PC-3 (cell line): ENCODE data around the gene FUT7. TPM values are rescaled to one million over a fixed set of nuclear protein-coding genes. Genes with fewer than 3 reads are reported as not detected.

ENCODE experiments used
- ATAC-seq: fragments of 200-7000 bp; cut with Tn5 transposase; 2 replicates; pipeline ENCODE4 v1.9.1; 2020; ENCODE audit warnings: mild to moderate bottlenecking, moderate library complexity
- BruUV-seq: library from RNA; stranded (reverse); fragments of 400-500 nt; replicated peaks from 2 replicates; lab custom pipeline; 2021; lab: Mats Ljungman, UMichigan
- CTCF ChIA-PET: fragments of 300-600 bp; sonication (Branson Sonifier 250); formaldehyde crosslinking; loops from one replicate; lab custom pipeline; 2022; ENCODE audit warnings: antibody characterized with exemption; lab: Charles Lee
- POLR2A ChIA-PET: fragments of 300-600 bp; sonication (Branson Sonifier 250); formaldehyde crosslinking; loops from one replicate; lab custom pipeline; 2022; ENCODE audit warnings: antibody characterized with exemption; ENCODE audit not compliant: unreplicated experiment; lab: Charles Lee
- DNase-seq: peaks from one replicate; pipeline ENCODE4 v3.0.0-alpha.2; 2015
- H2AFZ ChIP-seq: fragments of 300-600 bp; sonication (generic); 2 replicates; pipeline ENCODE4 v1.6.0; 2016; ENCODE audit warnings: antibody characterized with exemption, low read length
- H3F3A ChIP-seq: fragments of 300-600 bp; sonication (generic); one replicate; pipeline ENCODE4 v1.6.0; 2017; ENCODE audit warnings: antibody characterized with exemption, low read length, control low read depth, mild to moderate bottlenecking; ENCODE audit not compliant: unreplicated experiment
- H3K27ac ChIP-seq: fragments of 300-600 bp; sonication (generic); 2 replicates; pipeline ENCODE4 v1.5.1; 2016; ENCODE audit warnings: mild to moderate bottlenecking, low read length
- H3K27me3 ChIP-seq: fragments of 300-600 bp; sonication (generic); 2 replicates; pipeline ENCODE4 v1.6.1; 2016; ENCODE audit warnings: low read length, mixed read lengths
- H3K36me3 ChIP-seq: fragments of 300-600 bp; sonication (generic); 2 replicates; pipeline ENCODE4 v1.6.1; 2016; ENCODE audit warnings: low read depth, mixed run types, low read length, mixed read lengths
- H3K4me1 ChIP-seq: fragments of 300-600 bp; sonication (generic); 2 replicates; pipeline ENCODE4 v1.5.1; 2016; ENCODE audit warnings: low read length; ENCODE audit not compliant: insufficient read depth
- H3K4me2 ChIP-seq: fragments of 300-600 bp; sonication (generic); 2 replicates; pipeline ENCODE4 v1.6.0; 2016; ENCODE audit warnings: low read length
- H3K4me3 ChIP-seq: fragments of 300-600 bp; sonication (generic); 2 replicates; pipeline ENCODE4 v1.5.1; 2016; ENCODE audit warnings: mild to moderate bottlenecking, low read length, mixed read lengths
- H3K79me2 ChIP-seq: fragments of 300-600 bp; sonication (generic); 2 replicates; pipeline ENCODE4 v1.6.1; 2017; ENCODE audit warnings: low read length, mixed read lengths
- H3K9ac ChIP-seq: fragments of 300-600 bp; sonication (generic); 2 replicates; pipeline ENCODE4 v1.6.0; 2016; ENCODE audit warnings: mild to moderate bottlenecking, low read length
- H3K9me2 ChIP-seq: fragments of 300-600 bp; sonication (generic); replicated peaks from 2 replicates; pipeline ENCODE4 v1.6.1; 2016; ENCODE audit warnings: mixed run types, low read length, mixed read lengths
- H3K9me3 ChIP-seq: fragments of 300-600 bp; sonication (generic); 2 replicates; pipeline ENCODE4 v1.6.1; 2016; ENCODE audit warnings: low read length, mixed read lengths
- H4K20me1 ChIP-seq: fragments of 300-600 bp; sonication (generic); 2 replicates; pipeline ENCODE4 v1.6.1; 2016; ENCODE audit warnings: low read length, mixed read lengths
- EZH2 ChIP-seq: fragments of 300-600 bp; sonication (generic); IDR thresholded peaks from one replicate; pipeline ENCODE4 v1.6.1; 2017; ENCODE audit warnings: antibody characterized with exemption, mild to moderate bottlenecking, low read length; ENCODE audit not compliant: unreplicated experiment
- EZH2phosphoT487 ChIP-seq: fragments of 300-600 bp; sonication (generic); IDR thresholded peaks from 2 replicates; pipeline ENCODE4 v1.6.1; 2018; ENCODE audit warnings: mild to moderate bottlenecking, antibody characterized with exemption, low read length, borderline replicate concordance
- intact Hi-C: fragments of 100-400 bp; cut with micrococcal nuclease; formaldehyde crosslinking; loops from 2 replicates; pipeline ENCODE4 v1.9.0; 2023
- total RNA-seq: library from RNA; depleted of rRNA; stranded (reverse); fragments of >200 nt; gene quantifications from 2 replicates; pipeline ENCODE4 v1.2.3, GENCODE V29; 2014
- TF ChIP-seq, protein P1 (sequence below): fragments of 300-600 bp; sonication (generic); conservative IDR thresholded peaks from 2 replicates; pipeline ENCODE4 v1.5.1; 2017; ENCODE audit warnings: antibody characterized with exemption, low read depth, mild to moderate bottlenecking, low read length

Gene FUT7
- total RNA-seq, 1 experiment from 2014 or later, result not detected

DNA sequence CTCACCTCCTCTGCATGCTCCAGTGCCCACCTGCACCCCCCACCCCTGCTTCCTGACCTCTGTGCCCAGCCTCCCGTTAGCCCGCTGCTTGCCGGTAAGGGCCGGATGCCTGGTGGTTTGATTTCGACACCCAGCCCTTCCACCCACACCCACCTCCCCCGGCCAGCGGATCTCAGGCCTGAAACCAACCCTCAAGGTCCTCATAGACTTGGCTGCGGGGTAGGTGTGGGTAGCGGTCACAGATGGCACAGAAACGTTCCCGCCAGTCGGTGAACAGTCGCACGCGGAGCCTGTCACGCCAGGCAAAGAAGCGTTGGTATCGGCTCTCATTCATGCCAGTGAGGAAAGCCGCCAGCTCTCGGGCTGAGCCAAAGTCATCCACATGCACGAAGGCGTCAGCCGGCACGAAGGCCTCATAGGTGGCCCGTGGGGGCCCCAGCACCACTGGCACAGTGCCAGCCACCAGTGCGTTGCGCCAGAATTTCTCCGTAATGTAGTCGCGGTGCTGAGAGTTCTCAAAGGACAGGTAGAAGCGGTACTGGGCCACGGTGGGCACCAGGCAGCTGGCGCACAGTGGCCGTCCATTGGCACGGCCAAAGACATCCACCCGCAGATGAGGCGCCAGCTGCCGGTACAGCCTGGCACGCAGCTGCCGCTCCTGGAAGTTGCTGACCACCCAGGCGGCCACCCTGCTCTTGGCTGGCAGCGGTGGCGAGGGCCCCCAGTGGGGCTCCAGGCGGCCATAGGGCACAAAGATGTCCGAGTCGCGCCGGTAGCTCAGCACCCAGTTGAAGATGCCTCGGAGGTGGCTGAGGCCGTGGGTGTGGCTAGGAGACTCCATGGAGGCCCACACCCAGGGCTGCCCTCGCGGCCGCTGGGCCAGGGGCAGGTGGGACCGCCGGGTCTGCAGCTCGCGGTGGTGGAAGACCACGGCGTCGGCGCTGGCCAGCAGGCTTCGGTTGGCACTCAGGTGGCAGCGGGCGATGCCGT is 1.1 kb downstream of the FUT7 start:
- no TSS peak for BruUV-seq
- POLR2A ChIA-PET, result no interaction called here
- DNase-seq (no peak), ATAC-seq (no peak)
- no peaks in the 10 kb centered on the region for H4K20me1 ChIP-seq
- H3K4me1 ChIP-seq, result peaks cover 21% of the 10 kb centered on the region
- no peaks in the 10 kb centered on the region for H3K27me3 ChIP-seq
- no peak overlapping the region for H3K4me2 ChIP-seq
- no peak overlapping the region for H3K9ac ChIP-seq
- H3K9me3 ChIP-seq, result no peaks in the 10 kb centered on the region
- CTCF ChIA-PET, result no interaction called here
- no peaks in the 10 kb centered on the region for H3K9me2 ChIP-seq
- no peak overlapping the region for H3K4me3 ChIP-seq
- TF ChIP-seq EZH2phosphoT487 (no peak), EZH2 (no peak)
- TF ChIP-seq, protein P1, sequence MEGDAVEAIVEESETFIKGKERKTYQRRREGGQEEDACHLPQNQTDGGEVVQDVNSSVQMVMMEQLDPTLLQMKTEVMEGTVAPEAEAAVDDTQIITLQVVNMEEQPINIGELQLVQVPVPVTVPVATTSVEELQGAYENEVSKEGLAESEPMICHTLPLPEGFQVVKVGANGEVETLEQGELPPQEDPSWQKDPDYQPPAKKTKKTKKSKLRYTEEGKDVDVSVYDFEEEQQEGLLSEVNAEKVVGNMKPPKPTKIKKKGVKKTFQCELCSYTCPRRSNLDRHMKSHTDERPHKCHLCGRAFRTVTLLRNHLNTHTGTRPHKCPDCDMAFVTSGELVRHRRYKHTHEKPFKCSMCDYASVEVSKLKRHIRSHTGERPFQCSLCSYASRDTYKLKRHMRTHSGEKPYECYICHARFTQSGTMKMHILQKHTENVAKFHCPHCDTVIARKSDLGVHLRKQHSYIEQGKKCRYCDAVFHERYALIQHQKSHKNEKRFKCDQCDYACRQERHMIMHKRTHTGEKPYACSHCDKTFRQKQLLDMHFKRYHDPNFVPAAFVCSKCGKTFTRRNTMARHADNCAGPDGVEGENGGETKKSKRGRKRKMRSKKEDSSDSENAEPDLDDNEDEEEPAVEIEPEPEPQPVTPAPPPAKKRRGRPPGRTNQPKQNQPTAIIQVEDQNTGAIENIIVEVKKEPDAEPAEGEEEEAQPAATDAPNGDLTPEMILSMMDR, result no peak
- H3K36me3 ChIP-seq, result no peaks in the 10 kb centered on the region
- no peak overlapping the region for H2AFZ ChIP-seq
- H3F3A ChIP-seq, result no peaks in the 10 kb centered on the region
- peaks cover 12% of the 10 kb centered on the region; the same call in 1 of the 2 replicates for H3K79me2 ChIP-seq
- H3K27ac ChIP-seq, result no peak overlapping the region
- intact Hi-C loops, result no loop called here

DNA sequence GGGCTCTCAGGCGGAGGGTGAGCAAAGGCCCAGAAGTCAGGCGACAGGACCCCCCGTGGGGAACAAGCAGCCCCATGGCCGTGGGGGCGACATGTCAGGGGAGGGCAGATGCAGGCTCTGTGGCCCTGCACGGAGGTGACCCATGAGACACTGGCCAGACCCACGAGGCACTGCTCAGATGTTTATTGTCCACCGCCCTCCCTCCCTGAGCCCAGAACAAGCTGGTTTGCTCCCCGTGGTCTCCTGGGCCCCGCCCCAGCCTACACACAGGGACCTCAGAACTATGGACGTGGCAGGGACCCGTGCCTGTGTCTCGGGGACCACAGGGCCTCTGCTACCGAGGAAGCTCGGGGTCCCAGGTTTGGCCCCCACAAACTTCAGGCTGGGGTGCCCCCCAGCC is 1.9 kb downstream of the FUT7 start:
- Histone ChIP-seq H3K9me3 (no peaks in the 10 kb centered on the region), H3K79me2 (peaks cover 12% of the 10 kb centered on the region; the same call in 1 of the 2 replicates), H3K36me3 (no peaks in the 10 kb centered on the region), H3K27me3 (no peaks in the 10 kb centered on the region), H2AFZ (no peak overlapping the region), H3K4me3 (no peak overlapping the region), H3K9ac (no peak overlapping the region), H3F3A (no peaks in the 10 kb centered on the region), H3K4me2 (no peak overlapping the region), H3K4me1 (peaks cover 20% of the 10 kb centered on the region), H3K27ac (no peak overlapping the region), H3K9me2 (no peaks in the 10 kb centered on the region), H4K20me1 (no peaks in the 10 kb centered on the region)
- ChIA-PET POLR2A (interaction anchor here (0.6 kb wide), 1 partner anchor 28 kb away, joined by 3 read pairs; no protein-coding TSS in a partner anchor), CTCF (interaction anchor here (0.5 to 1.3 kb wide), 9 partner anchors 15 to 137 kb away, joined by 3 to 12 read pairs (median 4); partner anchors contain the start of genes CLIC3, PAXX and SAPCD2)
- BruUV-seq, result no TSS peak
- DNase-seq, result no peak
- TF ChIP-seq EZH2phosphoT487 (no peak), EZH2 (no peak)
- TF ChIP-seq, protein P1, result no peak
- intact Hi-C loops, result no loop called here
- ATAC-seq, result no peak
